ENCODE measurements around the gene KRT75. TPM values are rescaled to one million over a fixed set of nuclear protein-coding genes. Genes with fewer than 3 reads are reported as not detected.

The KRT75 gene
- total and polyA plus RNA-seq, 2 experiments from 2014 or later, result not detected

GRCh38 chr12:52439420-52439819, 5.2 kb upstream of the KRT75 start:
- Histone ChIP-seq H3K79me2 (ENCODE audit: insufficient read depth) (no peaks in the 10 kb centered on the region), H3K36me3 (ENCODE audit: low read depth) (no peaks in the 10 kb centered on the region), H2AFZ (no peak overlapping the region), H3K4me3 (no peak overlapping the region), H3F3A (ENCODE audit: insufficient read depth) (peaks cover 41% of the 10 kb centered on the region), H3K27ac (no peak overlapping the region), H3K4me1 (ENCODE audit: insufficient read depth) (peaks cover 35% of the 10 kb centered on the region), H3K9ac (no peak overlapping the region), H3K9me3 (ENCODE audit: low read depth) (no peaks in the 10 kb centered on the region), H3K27me3 (replicated peaks; ENCODE audit: insufficient read depth) (no peaks in the 10 kb centered on the region), H3K4me2 (ENCODE audit: unreplicated experiment) (no peak overlapping the region), H4K20me1 (ENCODE audit: insufficient read depth) (no peaks in the 10 kb centered on the region), H3K9me2 (ENCODE audit: insufficient read depth) (no peaks in the 10 kb centered on the region)
- TF ChIP-seq EZH2phosphoT487 (IDR thresholded peaks at IDR 0.05; ENCODE audit: insufficient read depth, low read depth), result no peak
- TF ChIP-seq EZH2 (IDR thresholded peaks at IDR 0.05; ENCODE audit: insufficient read depth, poor library complexity, severe bottlenecking), result no peak
- WGBS, 2 experiments (ENCODE audit: low coverage in 1 of 2, low lambda C conversion rate in 2 of 2, missing lambda C conversion rate in 2 of 2), result 73 to 78% methylated on average over 7 to 8 of the region's 8 CpGs
- no peak for DNase-seq
- in situ Hi-C loops (cut with MboI), result no loop called here

DNA sequence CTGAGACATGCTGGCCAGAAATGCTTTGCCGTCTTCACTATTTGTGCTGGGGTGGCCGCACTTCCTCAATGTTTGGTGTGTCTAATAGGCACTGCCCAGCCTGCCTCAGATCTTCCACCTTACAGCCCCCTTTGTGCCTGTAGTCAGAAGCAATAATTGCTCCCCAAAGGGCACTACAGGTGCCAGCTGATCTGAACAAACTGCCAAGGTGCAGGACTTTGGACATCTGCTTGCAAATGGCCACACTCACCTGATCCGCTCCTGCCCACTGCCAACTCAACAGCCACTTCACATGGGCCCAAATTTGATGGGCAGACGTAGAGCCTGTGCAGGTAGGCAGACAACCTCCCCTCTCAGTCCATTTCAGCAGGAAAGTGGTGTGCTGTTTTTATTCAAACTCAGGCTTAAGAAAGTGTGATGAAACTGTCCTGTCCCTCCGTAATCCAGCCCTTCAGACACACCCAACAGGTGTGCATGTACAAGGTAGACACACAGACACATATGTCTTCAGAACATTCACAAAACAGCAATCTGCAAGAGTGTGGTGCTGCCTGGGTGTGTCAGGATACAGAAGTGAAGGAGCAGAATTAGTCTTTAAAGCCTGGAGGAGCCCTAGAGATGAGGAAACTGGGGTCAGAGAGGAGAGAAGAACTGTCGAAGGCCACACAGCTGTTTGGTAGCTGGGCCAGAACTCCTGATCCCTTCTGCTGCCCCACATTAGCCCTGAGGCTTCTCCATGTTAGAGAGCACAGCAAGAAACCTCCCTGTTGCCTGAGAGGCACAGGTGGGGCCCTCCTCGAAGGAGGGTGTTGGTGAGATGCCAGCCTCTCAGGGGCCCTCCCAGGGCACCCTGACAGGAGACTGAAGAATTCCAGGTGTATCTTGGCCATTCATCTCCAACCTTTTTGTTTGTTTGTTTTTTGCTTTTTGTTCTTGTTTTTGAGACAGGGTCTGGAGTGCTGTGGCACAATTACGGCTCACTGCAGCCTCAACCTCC, 4.4 kb upstream of the KRT75 start:
- in situ Hi-C loops (cut with MboI), result no loop called here
- no peak overlapping the region for H3K9ac ChIP-seq
- H3K79me2 ChIP-seq (ENCODE audit: insufficient read depth), result no peaks in the 10 kb centered on the region
- no peak overlapping the region for H3K4me3 ChIP-seq
- no peak overlapping the region for H3K27ac ChIP-seq
- H4K20me1 ChIP-seq (ENCODE audit: insufficient read depth), result no peaks in the 10 kb centered on the region
- DNase-seq, result no peak
- TF ChIP-seq EZH2phosphoT487 (IDR thresholded peaks at IDR 0.05; ENCODE audit: insufficient read depth, low read depth) (no peak), EZH2 (IDR thresholded peaks at IDR 0.05; ENCODE audit: insufficient read depth, poor library complexity, severe bottlenecking) (no peak)
- H3K9me2 ChIP-seq (ENCODE audit: insufficient read depth), result no peaks in the 10 kb centered on the region
- no peaks in the 10 kb centered on the region for H3K9me3 ChIP-seq (ENCODE audit: low read depth)
- WGBS, 2 experiments (ENCODE audit: low coverage in 1 of 2, low lambda C conversion rate in 2 of 2, missing lambda C conversion rate in 2 of 2), result 93% methylated on average over 8 of the region's 8 CpGs
- no peaks in the 10 kb centered on the region for H3K27me3 ChIP-seq (replicated peaks; ENCODE audit: insufficient read depth)
- H3K4me1 ChIP-seq (ENCODE audit: insufficient read depth), result peaks cover 35% of the 10 kb centered on the region
- H3K4me2 ChIP-seq (ENCODE audit: unreplicated experiment), result no peak overlapping the region
- peaks cover 39% of the 10 kb centered on the region for H3F3A ChIP-seq (ENCODE audit: insufficient read depth)
- H3K36me3 ChIP-seq (ENCODE audit: low read depth), result no peaks in the 10 kb centered on the region
- H2AFZ ChIP-seq, result no peak overlapping the region

- DNase-seq, result no peak
- no peak overlapping the region for H2AFZ ChIP-seq
Measured at GRCh38 chr12:52437508-52437907, 3.3 kb upstream of the KRT75 start.

GRCh38 chr12:52436828-52437474, 2.8 kb upstream of the KRT75 start:
- no peak overlapping the region for H3K27ac ChIP-seq
- H3K27me3 ChIP-seq (replicated peaks; ENCODE audit: insufficient read depth), result peaks cover 4% of the 10 kb centered on the region; the same call in 1 of the 2 replicates
- in situ Hi-C loops (cut with MboI), result no loop called here
- peaks cover 21% of the 10 kb centered on the region for H3K4me1 ChIP-seq (ENCODE audit: insufficient read depth)
- no peak overlapping the region for H3K4me2 ChIP-seq (ENCODE audit: unreplicated experiment)
- H3K9me3 ChIP-seq (ENCODE audit: low read depth), result no peaks in the 10 kb centered on the region
- no peak overlapping the region for H3K4me3 ChIP-seq
- no peaks in the 10 kb centered on the region for H4K20me1 ChIP-seq (ENCODE audit: insufficient read depth)
- no peak for TF ChIP-seq EZH2phosphoT487 (IDR thresholded peaks at IDR 0.05; ENCODE audit: insufficient read depth, low read depth)
- no peak for TF ChIP-seq EZH2 (IDR thresholded peaks at IDR 0.05; ENCODE audit: insufficient read depth, poor library complexity, severe bottlenecking)
- H3K79me2 ChIP-seq (ENCODE audit: insufficient read depth), result no peaks in the 10 kb centered on the region
- H3F3A ChIP-seq (ENCODE audit: insufficient read depth), result peaks cover 25% of the 10 kb centered on the region
- DNase-seq, result no peak
- H3K9me2 ChIP-seq (ENCODE audit: insufficient read depth), result no peaks in the 10 kb centered on the region
- WGBS, 2 experiments (ENCODE audit: low coverage in 1 of 2, low lambda C conversion rate in 2 of 2, missing lambda C conversion rate in 2 of 2), result 85 to 88% methylated on average over 9 of the region's 9 CpGs
- no peak overlapping the region for H2AFZ ChIP-seq
- H3K36me3 ChIP-seq (ENCODE audit: low read depth), result no peaks in the 10 kb centered on the region
- no peak overlapping the region for H3K9ac ChIP-seq

More at GRCh38 chr12:52437508-52437907, 3.3 kb upstream of the KRT75 start:
- in situ Hi-C loops (cut with MboI), result no loop called here
- Histone ChIP-seq H3K9me2 (ENCODE audit: insufficient read depth) (no peaks in the 10 kb centered on the region), H3K27ac (no peak overlapping the region), H3K4me3 (no peak overlapping the region), H3K9ac (no peak overlapping the region), H3K9me3 (ENCODE audit: low read depth) (no peaks in the 10 kb centered on the region), H3K4me2 (ENCODE audit: unreplicated experiment) (no peak overlapping the region), H4K20me1 (ENCODE audit: insufficient read depth) (no peaks in the 10 kb centered on the region), H3K79me2 (ENCODE audit: insufficient read depth) (no peaks in the 10 kb centered on the region), H3K27me3 (replicated peaks; ENCODE audit: insufficient read depth) (no peaks in the 10 kb centered on the region), H3K36me3 (ENCODE audit: low read depth) (no peaks in the 10 kb centered on the region), H3F3A (ENCODE audit: insufficient read depth) (peaks cover 31% of the 10 kb centered on the region), H3K4me1 (ENCODE audit: insufficient read depth) (peaks cover 26% of the 10 kb centered on the region)
- no peak for TF ChIP-seq EZH2 (IDR thresholded peaks at IDR 0.05; ENCODE audit: insufficient read depth, poor library complexity, severe bottlenecking)
- TF ChIP-seq EZH2phosphoT487 (IDR thresholded peaks at IDR 0.05; ENCODE audit: insufficient read depth, low read depth), result no peak
- 84 to 89% methylated on average over 9 of the region's 9 CpGs for WGBS, 2 experiments (ENCODE audit: low coverage in 1 of 2, low lambda C conversion rate in 2 of 2, missing lambda C conversion rate in 2 of 2)

Measured in GM23248 (cell line).